NCI-H128 (cell line): ENCODE data around the gene NGEF.

Experiments
- DNase-seq: peaks from one replicate; lab custom pipeline; 2025; ENCODE audit not compliant: unreplicated experiment; lab: John Stamatoyannopoulos, UW

Gene NGEF

GRCh38 chr2:233002829-233003657, 10.0 kb downstream of the NGEF start:
- DNase-seq: no peak

- no peak for DNase-seq
These were observed 11.9 kb downstream of the NGEF start for GRCh38 chr2:233000886-233001750.

- no peak for DNase-seq
These were observed 13.7 kb downstream of the NGEF start for GRCh38 chr2:232999354-232999753.

- no peak for DNase-seq
These were observed 14.4 kb downstream of the NGEF start for GRCh38 chr2:232998666-232998985.

GRCh38 chr2:232997749-232998665, 15.0 kb downstream of the NGEF start:
- no peak for DNase-seq

GRCh38 chr2:232994446-232994845, 18.6 kb downstream of the NGEF start:
- DNase-seq: no peak

- DNase-seq: no peak
These were observed 19.7 kb downstream of the NGEF start for GRCh38 chr2:232993231-232993821.

- DNase-seq: no peak
These were observed 26.9 kb downstream of the NGEF start for GRCh38 chr2:232986155-232986554.

- no peak for DNase-seq
These were observed 28.4 kb downstream of the NGEF start for GRCh38 chr2:232984451-232985207.

- no peak for DNase-seq
These were observed 29.4 kb downstream of the NGEF start for GRCh38 chr2:232983669-232984140.

GRCh38 chr2:232982926-232983668, 30.0 kb downstream of the NGEF start:
- DNase-seq: no peak

GRCh38 chr2:232981767-232982360, 31.2 kb downstream of the NGEF start:
- no peak for DNase-seq

- no peak for DNase-seq
These were observed 31.7 kb downstream of the NGEF start for GRCh38 chr2:232981356-232981755.

GRCh38 chr2:232980683-232981082, 32.4 kb downstream of the NGEF start:
- DNase-seq: no peak

GRCh38 chr2:232979871-232980461, 33.1 kb downstream of the NGEF start:
- no peak for DNase-seq

- DNase-seq: no peak
These were observed 35.6 kb downstream of the NGEF start for GRCh38 chr2:232977438-232977971.

- DNase-seq: no peak
These were observed 36.2 kb downstream of the NGEF start for GRCh38 chr2:232976666-232977437.
